GM12878 (cell line): ENCODE results near the gene C4BPB. TPM values are rescaled to one million over a fixed set of nuclear protein-coding genes. Genes with fewer than 3 reads are reported as not detected.

Experiments used
- ATAC-seq: fragments of 200-7000 bp; cut with Tn5 transposase; 3 replicates; pipeline ENCODE4 v1.9.1; 2020; ENCODE audit warnings: mild to moderate bottlenecking, moderate library complexity
- BruUV-seq: library from RNA; stranded (reverse); fragments of 400-500 nt; replicated peaks from 2 replicates; lab custom pipeline; 2021; lab: Mats Ljungman, UMichigan
- CTCF ChIA-PET: fragments of 300-600 bp; sonication (Branson Sonifier 250); formaldehyde crosslinking; extraction: SDS; loops from one replicate; lab custom pipeline; 2021; ENCODE audit warnings: inconsistent platforms; lab: Yijun Ruan, JAX
- POLR2A ChIA-PET: fragments of 350-600 bp; formaldehyde crosslinking; extraction: SDS; loops from one replicate; lab custom pipeline; 2021; ENCODE audit warnings: inconsistent platforms; lab: Charles Lee
- RAD21 ChIA-PET: fragments of 300-600 bp; sonication (Branson Sonifier 250); formaldehyde crosslinking; loops from one replicate; lab custom pipeline; 2023; ENCODE audit warnings: antibody characterized with exemption; ENCODE audit not compliant: unreplicated experiment; lab: Charles Lee
- SMC1A ChIA-PET: fragments of 300-600 bp; sonication (Branson Sonifier 250); formaldehyde crosslinking; loops from one replicate; lab custom pipeline; 2023; ENCODE audit not compliant: unreplicated experiment, uncharacterized antibody; lab: Charles Lee
- DNase-seq: peaks from one replicate; pipeline ENCODE4 v3.0.0-alpha.2; 2011; ENCODE audit warnings: low read depth, low spot score
- FAIRE-seq: peaks from 3 replicates; lab custom pipeline; 2011; peaks lifted over from hg19 to GRCh38; lab: Jason Lieb, UNC
- H2AFZ ChIP-seq: 2 replicates; pipeline ENCODE4 v1.6.0; 2011; ENCODE audit warnings: low read depth, low read length, control low read depth; ENCODE audit not compliant: control insufficient read depth
- H3K27ac ChIP-seq: 2 replicates; pipeline ENCODE4 v1.5.1; 2011; ENCODE audit warnings: control low read depth; ENCODE audit not compliant: control insufficient read depth, insufficient read depth
- H3K27me3 ChIP-seq, 2 experiments: replicated peaks in 1 of 2; 2 replicates each; pipeline versions ENCODE4 v1.6.0 to v1.6.1; 2011; ENCODE audit warnings: low read length in 1 of 2; ENCODE audit not compliant: control insufficient read depth in 2 of 2, insufficient read depth in 2 of 2
- H3K36me3 ChIP-seq, 2 experiments: 2 replicates each; pipeline ENCODE4 v1.5.1; 2011; ENCODE audit warnings: low read length in 1 of 2; ENCODE audit not compliant: control insufficient read depth in 2 of 2, insufficient read depth in 2 of 2
- H3K4me1 ChIP-seq: 2 replicates; pipeline ENCODE4 v1.6.1; 2011; ENCODE audit warnings: mild to moderate bottlenecking, low read length, moderate library complexity, mixed read lengths; ENCODE audit not compliant: control insufficient read depth, insufficient read depth
- H3K4me2 ChIP-seq: 2 replicates; pipeline ENCODE4 v1.6.0; 2011; ENCODE audit warnings: control low read depth; ENCODE audit not compliant: control insufficient read depth, insufficient read depth
- H3K4me3 ChIP-seq: fragments of 200-600 bp; sonication (generic); 2 replicates; pipeline ENCODE4 v1.5.1; 2016
- H3K79me2 ChIP-seq: 2 replicates; pipeline ENCODE4 v1.6.0; 2011; ENCODE audit warnings: low read length; ENCODE audit not compliant: control insufficient read depth, insufficient read depth
- H3K9ac ChIP-seq: 2 replicates; pipeline ENCODE4 v1.8.0; 2011; ENCODE audit warnings: low read length, control low read depth, mixed read lengths; ENCODE audit not compliant: control insufficient read depth, insufficient read depth
- H3K9me3 ChIP-seq: replicated peaks from 3 replicates; pipeline ENCODE4 v1.5.1; 2011; ENCODE audit warnings: mild to moderate bottlenecking, low read length; ENCODE audit not compliant: control insufficient read depth, insufficient read depth
- H4K20me1 ChIP-seq: 2 replicates; pipeline ENCODE4 v1.6.0; 2011; ENCODE audit not compliant: control insufficient read depth, insufficient read depth
- BCL11A ChIP-seq: IDR thresholded peaks from 2 replicates; pipeline ENCODE4 v1.6.1; 2011; ENCODE audit warnings: low read depth, low read length
- CBFB ChIP-seq: IDR thresholded peaks from 2 replicates; pipeline ENCODE4 v1.6.1; 2016; ENCODE audit warnings: antibody characterized with exemption, low read depth
- CHD4 ChIP-seq: fragments of 200-600 bp; sonication (generic); IDR thresholded peaks from 2 replicates; pipeline ENCODE4 v1.6.1; 2016; ENCODE audit warnings: mild to moderate bottlenecking
- HDAC2 ChIP-seq: fragments of 200-600 bp; sonication (generic); IDR thresholded peaks from 2 replicates; pipeline ENCODE4 v1.6.1; 2017
- MTA2 ChIP-seq: fragments of 450-650 bp; IDR thresholded peaks from 2 replicates; pipeline ENCODE4 v1.6.1; 2016; ENCODE audit warnings: low read depth, mild to moderate bottlenecking, moderate library complexity
- MTA3 ChIP-seq: IDR thresholded peaks from 2 replicates; pipeline ENCODE4 v1.6.1; 2012; ENCODE audit warnings: low read length, inconsistent platforms, borderline replicate concordance
- PML ChIP-seq: IDR thresholded peaks from 2 replicates; pipeline ENCODE4 v1.6.1; 2012; ENCODE audit warnings: low read length, inconsistent platforms
- RAD21 ChIP-seq: IDR thresholded peaks from 2 replicates; pipeline ENCODE4 v1.6.1; 2011; ENCODE audit warnings: mild to moderate bottlenecking, low read depth, low read length, moderate library complexity; ENCODE audit not compliant: insufficient read depth
- RBBP5 ChIP-seq: fragments of 200-600 bp; sonication (generic); conservative IDR thresholded peaks from 2 replicates; pipeline ENCODE4 v1.6.1; 2016
- SIN3A ChIP-seq: IDR thresholded peaks from 2 replicates; pipeline ENCODE4 v1.6.1; 2012; ENCODE audit warnings: low read depth, low read length, improper control_type of control experiment
- SP1 ChIP-seq: IDR thresholded peaks from one replicate; pipeline ENCODE4 v1.6.1; 2011; ENCODE audit warnings: low read depth, low read length
- SUPT20H ChIP-seq: IDR thresholded peaks from 2 replicates; pipeline ENCODE4 v1.6.1; 2011; ENCODE audit warnings: low read depth, mild to moderate bottlenecking, low read length, moderate library complexity, borderline replicate concordance; ENCODE audit not compliant: control insufficient read depth
- WRNIP1 ChIP-seq: IDR thresholded peaks from 2 replicates; pipeline ENCODE4 v1.6.1; 2011; ENCODE audit warnings: low read depth, low read length, improper control_type of control experiment, borderline replicate concordance
- ZNF217 ChIP-seq: fragments of 450-650 bp; IDR thresholded peaks from 2 replicates; pipeline ENCODE4 v1.6.1; 2017; ENCODE audit warnings: antibody characterized with exemption, mild to moderate bottlenecking
- ZNF24 ChIP-seq: fragments of 450-650 bp; IDR thresholded peaks from 2 replicates; pipeline ENCODE4 v1.6.1; 2017; ENCODE audit warnings: antibody characterized with exemption, mild to moderate bottlenecking
- ZSCAN29 ChIP-seq: fragments of 450-650 bp; IDR thresholded peaks from 2 replicates; pipeline ENCODE4 v1.6.1; 2017; ENCODE audit warnings: mild to moderate bottlenecking, moderate library complexity
- WGBS: methylation state at CpG from one replicate; pipeline ENCODE4 v1.1.6; 2016; ENCODE audit warnings: low lambda C conversion rate; ENCODE audit not compliant: insufficient replicate concordance, insufficient coverage; ENCODE audit errors: missing lambda C conversion rate; 5-methylcytosine and 5-hydroxymethylcytosine counted together
- in situ Hi-C: fragments of 300-500 bp; cut with MboI; formaldehyde crosslinking; loops from 9 replicates; pipeline ENCODE4 v1.14.3; 2018; ENCODE audit warnings: mixed read lengths
- intact Hi-C: fragments of 100-400 bp; cut with micrococcal nuclease; formaldehyde crosslinking; loops from one replicate; pipeline ENCODE4 v1.14.2; 2022; ENCODE audit not compliant: unreplicated experiment
- polyA plus RNA-seq, 11 experiments: library from polyadenylated mRNA; depleted of rRNA in 4 of 11; unstranded in 6 of 11; stranded (reverse) in 5 of 11; fragments of >200 nt; fragmentation: Nextera tagmentation in 4 of 11; fragmentation: Illumina TruSeq in 1 of 11; extraction: Ambion mirVana in 4 of 11; extraction: Trizol in 1 of 11; gene quantifications; 1 replicate in 1 of 11; 2 replicates in 10 of 11; pipeline versions ENCODE4 v1.2.1 to v1.2.3, GENCODE V29; 2011 to 2016; ENCODE audit warnings: inconsistent platforms in 2 of 11, missing spikeins in 2 of 11, low read depth in 1 of 11
- total RNA-seq, 4 experiments: library from RNA; depleted of rRNA in 3 of 4; stranded (reverse); fragments of >200 nt in 3 of 4; fragmentation: Illumina TruSeq in 1 of 4; extraction: Trizol in 1 of 4; gene quantifications; 2 replicates each; pipeline versions ENCODE4 v1.2.1 to v1.2.3, GENCODE V29; 2013 to 2021
- TF ChIP-seq, protein P1 (sequence below), 3 experiments: IDR thresholded peaks in 2 of 3; conservative IDR thresholded peaks in 1 of 3; 2 replicates each; pipeline ENCODE4 v1.5.1; 2011; ENCODE audit warnings: low read depth in 3 of 3, low read length in 3 of 3, mild to moderate bottlenecking in 3 of 3, control low read depth in 2 of 3, moderate library complexity in 2 of 3, inconsistent platforms in 1 of 3, mixed read lengths in 1 of 3; ENCODE audit not compliant: control insufficient read depth in 2 of 3, insufficient read depth in 1 of 3; ENCODE audit errors: extremely low read depth in 1 of 3
- TF ChIP-seq, protein P2 (sequence below): IDR thresholded peaks from 2 replicates; pipeline ENCODE4 v1.6.1; 2011; ENCODE audit warnings: borderline replicate concordance, low read depth, mild to moderate bottlenecking, moderate library complexity, low read length; ENCODE audit not compliant: insufficient read depth, poor library complexity, severe bottlenecking
- TF ChIP-seq, protein P3 (sequence below): fragments of 450-650 bp; IDR thresholded peaks from 2 replicates; pipeline ENCODE4 v1.6.1; 2014; ENCODE audit warnings: mild to moderate bottlenecking
- TF ChIP-seq, protein P4 (sequence below): IDR thresholded peaks from 2 replicates; pipeline ENCODE4 v1.6.1; 2012; ENCODE audit warnings: low read depth, low read length, improper control_type of control experiment

Gene C4BPB
- total and polyA plus RNA-seq, 10 of the 15 experiments (the other 5 are each of a cell fraction or from before 2014, with no cell fraction given), result 0.31 to 1.2 (median 0.53) TPM; not detected in 1

DNA sequence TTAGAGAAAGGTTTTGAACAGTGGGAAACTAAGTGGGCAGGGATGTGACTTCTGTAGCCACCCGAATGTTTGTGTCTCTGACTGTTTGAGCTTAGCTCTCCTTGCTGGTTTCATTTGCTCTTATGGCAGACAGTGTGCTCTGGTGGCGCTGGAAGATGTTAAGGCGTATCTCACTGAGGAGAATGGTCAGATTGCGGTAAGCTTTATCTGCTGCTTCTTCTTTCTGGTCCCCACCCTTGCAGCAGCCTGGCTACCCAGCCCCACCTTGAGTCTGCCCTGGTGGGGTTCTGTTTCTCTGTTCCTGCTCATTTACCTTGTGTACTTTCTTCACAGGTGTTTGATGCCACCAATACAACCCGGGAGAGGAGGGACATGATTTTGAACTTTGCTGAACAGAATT, 25.6 kb upstream of the C4BPB start (continued):
- TF ChIP-seq, protein P1, sequence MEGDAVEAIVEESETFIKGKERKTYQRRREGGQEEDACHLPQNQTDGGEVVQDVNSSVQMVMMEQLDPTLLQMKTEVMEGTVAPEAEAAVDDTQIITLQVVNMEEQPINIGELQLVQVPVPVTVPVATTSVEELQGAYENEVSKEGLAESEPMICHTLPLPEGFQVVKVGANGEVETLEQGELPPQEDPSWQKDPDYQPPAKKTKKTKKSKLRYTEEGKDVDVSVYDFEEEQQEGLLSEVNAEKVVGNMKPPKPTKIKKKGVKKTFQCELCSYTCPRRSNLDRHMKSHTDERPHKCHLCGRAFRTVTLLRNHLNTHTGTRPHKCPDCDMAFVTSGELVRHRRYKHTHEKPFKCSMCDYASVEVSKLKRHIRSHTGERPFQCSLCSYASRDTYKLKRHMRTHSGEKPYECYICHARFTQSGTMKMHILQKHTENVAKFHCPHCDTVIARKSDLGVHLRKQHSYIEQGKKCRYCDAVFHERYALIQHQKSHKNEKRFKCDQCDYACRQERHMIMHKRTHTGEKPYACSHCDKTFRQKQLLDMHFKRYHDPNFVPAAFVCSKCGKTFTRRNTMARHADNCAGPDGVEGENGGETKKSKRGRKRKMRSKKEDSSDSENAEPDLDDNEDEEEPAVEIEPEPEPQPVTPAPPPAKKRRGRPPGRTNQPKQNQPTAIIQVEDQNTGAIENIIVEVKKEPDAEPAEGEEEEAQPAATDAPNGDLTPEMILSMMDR (IDR thresholded peaks at IDR 0.05 in 2 of 3, conservative IDR thresholded peaks at IDR 0.05 in 1 of 3; ENCODE audit: control insufficient read depth in 2 of 3, extremely low read depth in 1 of 3, insufficient read depth in 1 of 3, low read depth in 3 of 3, low read length in 3 of 3), result no peak
- no peak for TF ChIP-seq MTA2
- TF ChIP-seq, protein P2, sequence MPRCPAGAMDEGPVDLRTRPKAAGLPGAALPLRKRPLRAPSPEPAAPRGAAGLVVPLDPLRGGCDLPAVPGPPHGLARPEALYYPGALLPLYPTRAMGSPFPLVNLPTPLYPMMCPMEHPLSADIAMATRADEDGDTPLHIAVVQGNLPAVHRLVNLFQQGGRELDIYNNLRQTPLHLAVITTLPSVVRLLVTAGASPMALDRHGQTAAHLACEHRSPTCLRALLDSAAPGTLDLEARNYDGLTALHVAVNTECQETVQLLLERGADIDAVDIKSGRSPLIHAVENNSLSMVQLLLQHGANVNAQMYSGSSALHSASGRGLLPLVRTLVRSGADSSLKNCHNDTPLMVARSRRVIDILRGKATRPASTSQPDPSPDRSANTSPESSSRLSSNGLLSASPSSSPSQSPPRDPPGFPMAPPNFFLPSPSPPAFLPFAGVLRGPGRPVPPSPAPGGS, result no peak
- TF ChIP-seq HDAC2, result no peak
- TF ChIP-seq SUPT20H, result no peak

DNA sequence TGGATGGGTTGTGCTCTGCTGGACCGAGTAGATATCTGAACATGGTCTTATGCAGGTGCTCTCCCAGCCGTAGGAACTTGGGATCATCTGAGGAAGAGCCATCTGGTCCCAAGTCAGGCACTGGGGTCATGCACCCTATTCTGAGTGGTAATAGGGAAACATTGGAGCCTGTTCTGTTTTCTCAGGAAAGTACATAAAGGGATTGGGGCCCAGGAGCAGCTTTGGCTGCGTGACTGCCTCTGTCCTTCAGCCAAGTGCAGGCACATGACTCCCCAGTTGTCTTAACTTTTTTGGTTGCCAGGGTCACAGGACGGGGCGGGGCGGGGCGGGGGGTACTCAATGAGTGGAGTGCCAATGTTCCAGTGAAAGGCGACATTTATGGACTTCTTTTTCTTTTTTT, 24.1 kb upstream of the C4BPB start:
- 85% methylated on average over 8 of the region's 8 CpGs for WGBS
- TF ChIP-seq CHD4 (no peak), RBBP5 (no peak), BCL11A (no peak), HDAC2 (no peak), PML (no peak), ZSCAN29 (no peak), RAD21 (no peak), WRNIP1 (no peak), ZNF217 (no peak), CBFB (no peak), SIN3A (no peak), ZNF24 (no peak), SP1 (no peak), MTA3 (no peak)
- TF ChIP-seq, protein P3, sequence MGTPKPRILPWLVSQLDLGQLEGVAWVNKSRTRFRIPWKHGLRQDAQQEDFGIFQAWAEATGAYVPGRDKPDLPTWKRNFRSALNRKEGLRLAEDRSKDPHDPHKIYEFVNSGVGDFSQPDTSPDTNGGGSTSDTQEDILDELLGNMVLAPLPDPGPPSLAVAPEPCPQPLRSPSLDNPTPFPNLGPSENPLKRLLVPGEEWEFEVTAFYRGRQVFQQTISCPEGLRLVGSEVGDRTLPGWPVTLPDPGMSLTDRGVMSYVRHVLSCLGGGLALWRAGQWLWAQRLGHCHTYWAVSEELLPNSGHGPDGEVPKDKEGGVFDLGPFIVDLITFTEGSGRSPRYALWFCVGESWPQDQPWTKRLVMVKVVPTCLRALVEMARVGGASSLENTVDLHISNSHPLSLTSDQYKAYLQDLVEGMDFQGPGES, result no peak
- TF ChIP-seq, protein P2, result no peak
- TF ChIP-seq, protein P4, sequence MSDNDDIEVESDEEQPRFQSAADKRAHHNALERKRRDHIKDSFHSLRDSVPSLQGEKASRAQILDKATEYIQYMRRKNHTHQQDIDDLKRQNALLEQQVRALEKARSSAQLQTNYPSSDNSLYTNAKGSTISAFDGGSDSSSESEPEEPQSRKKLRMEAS, result no peak
- H3K9me3 ChIP-seq, result no peaks in the 10 kb centered on the region
- H3K4me1 ChIP-seq, result no peaks in the 10 kb centered on the region
- no peak overlapping the region for H3K9ac ChIP-seq
- in situ Hi-C loops (no loop called here), intact Hi-C loops (no loop called here)
- no peaks in the 10 kb centered on the region for H3K79me2 ChIP-seq
- no peaks in the 10 kb centered on the region for H4K20me1 ChIP-seq
- DNase-seq (no peak), FAIRE-seq (no peak), ATAC-seq (no peak)
- H3K27ac ChIP-seq, result no peak overlapping the region
- H3K4me3 ChIP-seq, result no peak overlapping the region
- CTCF ChIA-PET, result interaction anchor here (0.7 kb wide), 1 partner anchor 83 kb away, joined by 3 read pairs; no protein-coding TSS in a partner anchor
- RAD21 ChIA-PET, result no interaction called here
- no peak overlapping the region for H2AFZ ChIP-seq
- POLR2A ChIA-PET, result no interaction called here
- H3K27me3 ChIP-seq, result no peaks in the 10 kb centered on the region
- H3K36me3 ChIP-seq, result no peaks in the 10 kb centered on the region
- SMC1A ChIA-PET, result interaction anchor here (1.0 kb wide), 1 partner anchor 438 kb away, joined by 3 read pairs; no protein-coding TSS in a partner anchor
- H3K4me2 ChIP-seq, result no peak overlapping the region
- BruUV-seq, result no TSS peak
